Measurements from ENCODE around the gene COX10.
"Not testable (repeated sequence)": the region's sequence is repeated elsewhere in the genome, so short reads cannot be mapped to it uniquely, and the experiment has no call there.

The COX10 gene

GRCh38 chr17:14069251-14070021 lies at the start of gene COX10:
COX10 (plus strand) TSS chr17:14069504; CDS start chr17:14069606, 102 bp downstream.
- DNase-seq: peak; percentile 93

- DNase-seq: not testable (repeated sequence)
Measured at GRCh38 chr17:14021651-14022294, 47.5 kb upstream of the COX10 start.

GRCh38 chr17:14029755-14030154 lies 39.5 kb upstream of the COX10 start:
- not testable (repeated sequence) for DNase-seq

GRCh38 chr17:14032234-14032633 lies 37.1 kb upstream of the COX10 start:
- no peak for DNase-seq

- no peak for DNase-seq
Measured at GRCh38 chr17:14033166-14033565, 36.1 kb upstream of the COX10 start.

GRCh38 chr17:14037453-14037852 lies 31.9 kb upstream of the COX10 start:
- DNase-seq: no peak

GRCh38 chr17:14038206-14038605 lies 31.1 kb upstream of the COX10 start:
- no peak for DNase-seq

- DNase-seq: no peak
Measured at GRCh38 chr17:14042411-14042810, 26.9 kb upstream of the COX10 start.

GRCh38 chr17:14044702-14045101 lies 24.6 kb upstream of the COX10 start:
- DNase-seq: no peak

GRCh38 chr17:14046978-14047377 lies 22.3 kb upstream of the COX10 start:
- no peak for DNase-seq

GRCh38 chr17:14047591-14047990 lies 21.7 kb upstream of the COX10 start:
- DNase-seq: no peak

GRCh38 chr17:14048169-14048568 lies 21.1 kb upstream of the COX10 start:
- DNase-seq: no peak

GRCh38 chr17:14050616-14051015 lies 18.7 kb upstream of the COX10 start:
- DNase-seq: no peak

- DNase-seq: no peak
Measured at GRCh38 chr17:14051692-14052091, 17.6 kb upstream of the COX10 start.

GRCh38 chr17:14052886-14053615 lies 16.3 kb upstream of the COX10 start:
- no peak for DNase-seq

GRCh38 chr17:14057591-14057990 lies 11.7 kb upstream of the COX10 start:
- no peak for DNase-seq

GRCh38 chr17:14058051-14058450 lies 11.3 kb upstream of the COX10 start:
- DNase-seq: no peak

- no peak for DNase-seq
Measured at GRCh38 chr17:14060706-14061105, 8.6 kb upstream of the COX10 start.

GRCh38 chr17:14061666-14062560 lies 7.4 kb upstream of the COX10 start:
- DNase-seq: no peak

GRCh38 chr17:14067347-14067746 lies 2.0 kb upstream of the COX10 start:
- no peak for DNase-seq

- DNase-seq: no peak
Measured at GRCh38 chr17:14068542-14069250, 608 bp upstream of the COX10 start.
